Astrocyte (in vitro differentiated cells and primary cell): ENCODE measurements around the gene ABCA6.

ENCODE experiments used
- CTCF ChIP-seq: IDR thresholded peaks from 2 replicates; pipeline ENCODE4 v1.5.1; 2011; ENCODE audit warnings: low read depth, mild to moderate bottlenecking, inconsistent platforms, low read length, moderate library complexity; ENCODE audit not compliant: insufficient read depth
- EZH2 ChIP-seq: IDR thresholded peaks from 2 replicates; pipeline ENCODE4 v1.6.1; 2012; ENCODE audit warnings: mild to moderate bottlenecking, low read length, inconsistent platforms; ENCODE audit not compliant: insufficient read depth

DNA sequence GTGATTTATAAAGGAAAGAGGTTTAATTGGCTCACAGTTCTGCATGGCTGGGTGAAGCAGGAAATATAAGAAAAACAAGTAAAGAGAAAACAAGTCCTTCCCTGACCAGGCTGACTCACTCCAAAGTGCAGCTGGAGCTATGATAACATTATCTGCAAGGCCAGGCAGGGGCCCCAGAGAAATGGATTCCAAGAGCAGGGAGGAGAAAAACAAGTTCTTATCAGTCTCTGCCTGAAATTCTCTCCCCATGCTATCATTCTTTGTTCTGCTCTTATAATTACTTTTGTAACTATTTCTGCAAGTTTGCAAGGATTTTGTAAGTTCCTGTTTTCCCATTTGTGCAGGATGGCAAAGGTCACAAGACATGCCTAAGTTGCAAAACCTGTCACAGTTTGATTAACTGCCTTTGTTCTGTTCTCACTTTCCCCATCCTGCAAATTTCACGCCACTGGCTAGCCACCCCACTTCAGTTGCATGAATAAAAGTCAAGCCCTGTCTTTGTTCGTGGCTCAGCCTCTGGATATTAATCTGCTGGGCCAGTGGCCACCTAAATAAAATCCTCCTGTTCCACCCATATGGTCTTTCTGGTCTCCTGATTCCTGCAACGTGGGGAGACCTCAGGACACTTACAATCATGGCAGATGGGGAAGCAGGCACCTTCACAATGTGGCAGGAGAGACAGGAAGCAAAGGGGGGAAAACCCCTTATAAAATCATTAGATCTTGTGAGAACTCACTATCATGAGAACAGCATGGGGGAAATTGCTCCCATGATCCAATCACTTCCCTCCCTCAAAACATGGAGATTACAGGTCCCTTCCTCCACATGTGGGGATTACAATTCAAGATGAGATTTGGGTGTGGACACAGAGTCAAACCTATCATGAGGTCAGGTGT lies 94.1 kb downstream of the ABCA6 start:
- TF ChIP-seq CTCF (no peak), EZH2 (no peak)
